ENCODE measurements around the gene RASL12. TPM values are rescaled to one million over a fixed set of nuclear protein-coding genes. Genes with fewer than 3 reads are reported as not detected.

RASL12 gene
- total and polyA plus RNA-seq, 7 donors, result 1.8 to 102 (median 29.1) TPM

DNA sequence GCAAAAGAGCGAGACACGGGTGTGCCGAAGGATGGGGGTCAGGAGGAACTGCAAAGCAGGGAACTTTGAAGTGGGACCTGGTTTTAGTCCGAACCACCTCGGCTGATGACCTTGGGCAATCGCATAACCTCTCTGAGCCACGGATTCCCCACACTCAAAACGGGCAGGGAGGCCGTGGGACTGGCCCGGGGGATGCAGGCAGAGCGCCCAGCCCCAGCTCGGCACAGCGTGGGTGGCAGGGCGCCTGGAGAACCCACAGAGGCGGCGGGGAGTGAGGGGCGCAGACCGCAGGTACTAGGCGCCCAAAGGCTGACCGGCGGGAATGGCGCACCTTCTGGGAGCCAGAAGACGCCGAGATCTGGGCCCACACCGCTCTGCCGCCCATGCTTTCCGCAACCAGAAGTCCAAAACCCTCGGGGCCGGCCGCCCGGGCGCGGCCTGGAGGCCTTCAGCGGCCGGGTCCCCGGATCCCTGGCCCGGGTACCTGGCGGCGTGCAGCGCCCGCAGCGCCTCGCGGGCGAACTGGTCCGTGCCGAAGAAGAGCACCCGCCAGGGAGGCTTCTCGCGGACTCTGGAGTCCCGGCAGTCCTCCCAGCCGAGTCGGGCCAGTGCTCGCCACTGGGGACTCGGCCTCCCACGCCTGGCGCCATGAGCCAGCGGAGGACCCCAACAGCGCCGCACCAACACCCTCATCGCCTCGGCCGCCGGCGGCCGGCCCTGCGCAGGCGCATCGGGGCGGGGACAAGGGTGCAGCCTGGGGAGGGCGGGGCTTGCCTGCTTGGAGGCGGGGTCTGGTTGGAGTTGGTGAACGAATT is 38.7 kb downstream of the RASL12 start, which contains the start of gene MTFMT:
TSS of gene MTFMT (minus strand) at position 719 of the 815 bp plus-strand sequence. CDS start at position 693, 26 bp downstream.
- Histone ChIP-seq H3K9me3 (no peaks in the 10 kb centered on the region), H3K27ac (peak within 1 kb of the TSS; percentile 76 to 87 (median 86)), H3K27me3 (no peaks in the 10 kb centered on the region), H3K4me1 (peaks cover 0 to 25% (median 21%) of the 10 kb centered on the region in 4 donors), H3K36me3 (peaks cover 0 to 27% (median 9%) of the 10 kb centered on the region in 4 donors), H3K4me3 (peak within 1 kb of the TSS; percentile 65 to 96 (median 86))
- WGBS, 2 donors, result 1% methylated on average over 73 of the region's 73 CpGs
- TF ChIP-seq, protein P1, sequence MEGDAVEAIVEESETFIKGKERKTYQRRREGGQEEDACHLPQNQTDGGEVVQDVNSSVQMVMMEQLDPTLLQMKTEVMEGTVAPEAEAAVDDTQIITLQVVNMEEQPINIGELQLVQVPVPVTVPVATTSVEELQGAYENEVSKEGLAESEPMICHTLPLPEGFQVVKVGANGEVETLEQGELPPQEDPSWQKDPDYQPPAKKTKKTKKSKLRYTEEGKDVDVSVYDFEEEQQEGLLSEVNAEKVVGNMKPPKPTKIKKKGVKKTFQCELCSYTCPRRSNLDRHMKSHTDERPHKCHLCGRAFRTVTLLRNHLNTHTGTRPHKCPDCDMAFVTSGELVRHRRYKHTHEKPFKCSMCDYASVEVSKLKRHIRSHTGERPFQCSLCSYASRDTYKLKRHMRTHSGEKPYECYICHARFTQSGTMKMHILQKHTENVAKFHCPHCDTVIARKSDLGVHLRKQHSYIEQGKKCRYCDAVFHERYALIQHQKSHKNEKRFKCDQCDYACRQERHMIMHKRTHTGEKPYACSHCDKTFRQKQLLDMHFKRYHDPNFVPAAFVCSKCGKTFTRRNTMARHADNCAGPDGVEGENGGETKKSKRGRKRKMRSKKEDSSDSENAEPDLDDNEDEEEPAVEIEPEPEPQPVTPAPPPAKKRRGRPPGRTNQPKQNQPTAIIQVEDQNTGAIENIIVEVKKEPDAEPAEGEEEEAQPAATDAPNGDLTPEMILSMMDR (IDR thresholded peaks at IDR 0.05), result no peak
- TF ChIP-seq EP300 (IDR thresholded peaks at IDR 0.05), result no peak
- peak; percentile 91 to 94 for TF ChIP-seq POLR2A (IDR thresholded peaks at IDR 0.05)
- TF ChIP-seq POLR2AphosphoS5 (IDR thresholded peaks at IDR 0.05), result peak; percentile 97 to 99 (median 99)
- intact Hi-C loops (cut with DNase I), result no loop called here
- DNase-seq, result peak; percentile 95

DNA sequence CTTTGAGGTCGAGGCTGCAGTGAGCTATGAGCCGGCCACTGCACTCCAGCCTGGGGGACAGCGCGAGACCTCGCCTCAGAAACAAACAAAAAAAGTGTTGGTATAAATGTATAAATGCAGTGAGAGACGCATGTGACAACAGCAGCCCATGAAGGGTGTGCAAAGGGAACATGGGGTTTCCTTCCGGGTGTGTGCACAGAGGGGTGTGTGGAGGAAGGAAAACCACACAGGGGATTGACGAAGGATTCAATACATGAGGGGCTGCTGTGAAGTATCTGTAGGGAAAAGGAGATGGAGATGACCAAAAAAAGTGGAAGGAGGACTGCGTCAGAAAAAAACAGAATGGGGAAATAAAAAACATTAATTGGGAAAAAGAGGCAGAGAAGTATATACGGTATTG is 39.5 kb downstream of the RASL12 start:
- TF ChIP-seq POLR2AphosphoS5 (IDR thresholded peaks at IDR 0.05), result no peak
- TF ChIP-seq EP300 (IDR thresholded peaks at IDR 0.05), result no peak
- TF ChIP-seq, protein P1 (IDR thresholded peaks at IDR 0.05), result no peak
- no peak for TF ChIP-seq POLR2A (IDR thresholded peaks at IDR 0.05)
- H3K27me3 ChIP-seq, result no peaks in the 10 kb centered on the region
- H3K4me3 ChIP-seq, result peak overlapping the region; percentile 65 to 96 (median 86)
- peaks cover 0 to 35% (median 14%) of the 10 kb centered on the region in 4 donors for H3K36me3 ChIP-seq
- intact Hi-C loops (cut with DNase I), result no loop called here
- no peak for DNase-seq
- no peaks in the 10 kb centered on the region for H3K9me3 ChIP-seq
- peak overlapping the region in 2 of 4 donors; percentile 86 to 87 for H3K27ac ChIP-seq
- 11 to 30% methylated on average over 10 of the region's 10 CpGs for WGBS, 2 donors
- peaks cover 0 to 18% (median 13%) of the 10 kb centered on the region in 4 donors for H3K4me1 ChIP-seq

GRCh38 chr15:65027593-65027992 is 40.2 kb downstream of the RASL12 start:
- Histone ChIP-seq H3K4me1 (peaks cover 0 to 13% (median 11%) of the 10 kb centered on the region in 4 donors), H3K27ac (no peak overlapping the region), H3K36me3 (peaks cover 0 to 42% (median 15%) of the 10 kb centered on the region in 4 donors), H3K27me3 (no peaks in the 10 kb centered on the region), H3K4me3 (no peak overlapping the region), H3K9me3 (no peaks in the 10 kb centered on the region)
- no peak for DNase-seq
- intact Hi-C loops (cut with DNase I), result no loop called here
- no peak for TF ChIP-seq POLR2AphosphoS5 (IDR thresholded peaks at IDR 0.05)
- no peak for TF ChIP-seq POLR2A (IDR thresholded peaks at IDR 0.05)
- no peak for TF ChIP-seq EP300 (IDR thresholded peaks at IDR 0.05)
- TF ChIP-seq, protein P1 (IDR thresholded peaks at IDR 0.05), result no peak
- 75 to 89% methylated on average over 1 of the region's 1 CpG for WGBS, 2 donors

DNA sequence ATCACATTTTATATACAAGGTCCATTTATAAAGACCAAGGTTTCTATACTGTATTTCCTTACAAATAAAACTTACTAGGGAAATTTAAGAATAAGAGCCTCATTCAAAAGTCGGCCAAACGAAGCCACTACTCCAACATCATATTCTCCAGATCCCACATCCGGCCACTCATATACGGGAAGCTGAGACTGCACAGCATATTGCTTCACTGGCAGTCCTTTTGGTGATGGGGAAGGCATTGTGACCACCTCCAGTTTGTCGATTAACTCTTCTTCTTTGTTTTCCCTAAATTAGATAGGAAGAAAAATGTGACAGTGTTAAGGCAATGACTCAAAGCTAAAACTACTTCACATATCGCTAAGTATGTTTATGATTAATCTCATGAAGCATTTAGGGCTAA is 41.0 kb downstream of the RASL12 start:
- H3K27ac ChIP-seq, result no peak overlapping the region
- no peaks in the 10 kb centered on the region for H3K27me3 ChIP-seq
- peaks cover 0 to 43% (median 15%) of the 10 kb centered on the region in 4 donors for H3K36me3 ChIP-seq
- 92% methylated on average over 6 of the region's 6 CpGs for WGBS, 2 donors
- TF ChIP-seq POLR2AphosphoS5 (IDR thresholded peaks at IDR 0.05) (no peak), POLR2A (IDR thresholded peaks at IDR 0.05) (no peak), EP300 (IDR thresholded peaks at IDR 0.05) (no peak)
- TF ChIP-seq, protein P1 (IDR thresholded peaks at IDR 0.05), result no peak
- no peak overlapping the region for H3K4me3 ChIP-seq
- H3K4me1 ChIP-seq, result peaks cover 0 to 13% (median 11%) of the 10 kb centered on the region in 4 donors
- DNase-seq, result no peak
- intact Hi-C loops (cut with DNase I), result no loop called here
- H3K9me3 ChIP-seq, result no peaks in the 10 kb centered on the region

Measured in sigmoid colon (tissue), 7 donors.